Neuronal stem cell (in vitro differentiated cells): ENCODE measurements around the gene MEIG1.

Source experiments
- DNase-seq: peaks from one replicate; pipeline ENCODE4 v3.0.0-alpha.2; 2013; ENCODE audit warnings: low spot score
- H2AFZ ChIP-seq: one replicate; pipeline ENCODE4 v1.6.1; 2013; ENCODE audit warnings: mild to moderate bottlenecking, low read length, inconsistent platforms
- H2AK5ac ChIP-seq: 2 replicates; pipeline ENCODE4 v1.6.1; 2013; ENCODE audit warnings: low read depth, mild to moderate bottlenecking, inconsistent platforms, low read length, moderate library complexity, mixed read lengths
- H2BK120ac ChIP-seq: 2 replicates; pipeline ENCODE4 v1.6.1; 2013; ENCODE audit warnings: low read depth, mild to moderate bottlenecking, inconsistent platforms, low read length, moderate library complexity, mixed read lengths
- H2BK12ac ChIP-seq: one replicate; pipeline ENCODE4 v1.6.1; 2013; ENCODE audit warnings: low read length, inconsistent platforms
- H2BK15ac ChIP-seq: 2 replicates; pipeline ENCODE4 v1.6.1; 2013; ENCODE audit warnings: mild to moderate bottlenecking, low read length, inconsistent platforms, mixed read lengths
- H2BK5ac ChIP-seq: one replicate; pipeline ENCODE4 v1.6.1; 2013; ENCODE audit warnings: inconsistent platforms, mild to moderate bottlenecking, low read length, moderate library complexity
- H3K14ac ChIP-seq: one replicate; pipeline ENCODE4 v1.6.1; 2013; ENCODE audit warnings: low read length, inconsistent platforms
- H3K18ac ChIP-seq: 2 replicates; pipeline ENCODE4 v1.6.1; 2013; ENCODE audit warnings: low read length, inconsistent platforms
- H3K23ac ChIP-seq: 2 replicates; pipeline ENCODE4 v1.6.1; 2013; ENCODE audit warnings: low read depth, mild to moderate bottlenecking, mixed read lengths, low read length, inconsistent platforms; ENCODE audit not compliant: poor library complexity
- H3K27ac ChIP-seq: replicated peaks from 3 replicates; pipeline ENCODE4 v1.5.1; 2013; ENCODE audit warnings: low read length, inconsistent platforms
- H3K27me3 ChIP-seq, 3 experiments: 2 replicates each; pipeline ENCODE4 v1.6.1; 2013; ENCODE audit warnings: low read length in 3 of 3, mild to moderate bottlenecking in 2 of 3, inconsistent platforms in 1 of 3, low read depth in 1 of 3, mixed read lengths in 1 of 3, moderate library complexity in 1 of 3; ENCODE audit not compliant: control insufficient read depth in 3 of 3, insufficient read depth in 3 of 3
- H3K36me3 ChIP-seq, 2 donors: replicated peaks in 1 of 2; 2 replicates each; pipeline ENCODE4 v1.6.1; 2013; ENCODE audit warnings: low read length in 2 of 2; ENCODE audit not compliant: control insufficient read depth in 2 of 2, insufficient read depth in 2 of 2
- H3K4ac ChIP-seq: 2 replicates; pipeline ENCODE4 v1.6.1; 2013; ENCODE audit warnings: inconsistent platforms, mild to moderate bottlenecking, low read length, moderate library complexity
- H3K4me1 ChIP-seq, 2 donors: 1 replicate in 1 of 2; 2 replicates in 1 of 2; pipeline ENCODE4 v1.6.1; 2013; ENCODE audit warnings: low read length in 2 of 2, low read depth in 1 of 2; ENCODE audit not compliant: control insufficient read depth in 2 of 2, insufficient read depth in 1 of 2
- H3K4me2 ChIP-seq: one replicate; pipeline ENCODE4 v1.6.1; 2013; ENCODE audit warnings: mild to moderate bottlenecking, low read length, inconsistent platforms; ENCODE audit not compliant: insufficient read depth, poor library complexity, severe bottlenecking
- H3K4me3 ChIP-seq, 2 donors: 2 replicates each; pipeline ENCODE4 v1.5.1; 2013; ENCODE audit warnings: low read length in 2 of 2, mild to moderate bottlenecking in 2 of 2, inconsistent platforms in 1 of 2, moderate library complexity in 1 of 2
- H3K79me1 ChIP-seq: one replicate; pipeline ENCODE4 v1.6.1; 2013; ENCODE audit warnings: low read depth, mild to moderate bottlenecking, inconsistent platforms, low read length, moderate library complexity
- H3K9ac ChIP-seq: one replicate; pipeline ENCODE4 v1.6.1; 2013; ENCODE audit warnings: mild to moderate bottlenecking, low read depth, low read length, inconsistent platforms; ENCODE audit not compliant: poor library complexity
- H3K9me3 ChIP-seq, 2 donors: replicated peaks in 1 of 2; 2 replicates each; pipeline versions ENCODE3 to v1.6.1; 2013; ENCODE audit warnings: low read length in 2 of 2, mild to moderate bottlenecking in 2 of 2, inconsistent platforms in 1 of 2, low read depth in 1 of 2, mixed read lengths in 1 of 2, moderate library complexity in 1 of 2; ENCODE audit not compliant: control insufficient read depth in 2 of 2, insufficient read depth in 1 of 2
- H4K8ac ChIP-seq: one replicate; pipeline ENCODE4 v1.6.1; 2013; ENCODE audit warnings: low read depth, mild to moderate bottlenecking, inconsistent platforms, low read length, moderate library complexity
- H4K91ac ChIP-seq: one replicate; pipeline ENCODE4 v1.6.1; 2013; ENCODE audit warnings: low read length, low read depth, mild to moderate bottlenecking, inconsistent platforms; ENCODE audit not compliant: poor library complexity
- WGBS, 2 donors: extraction: QIAGEN DNeasy Blood & Tissue Kit; methylation state at CpG; one replicate each; pipeline ENCODE4 v1.1.7; 2013; ENCODE audit warnings: missing lambda C conversion rate in 2 of 2, mixed read lengths in 1 of 2; ENCODE audit not compliant: insufficient read length in 2 of 2, insufficient replicate concordance in 1 of 2; ENCODE audit errors: extremely low coverage in 2 of 2; 5-methylcytosine and 5-hydroxymethylcytosine counted together

Gene MEIG1

GRCh38 chr10:14947268-14947667 is 11.9 kb upstream of the MEIG1 start:
- Histone ChIP-seq H4K91ac (no peak overlapping the region), H2AK5ac (no peak overlapping the region), H2BK5ac (no peak overlapping the region), H3K14ac (no peak overlapping the region), H3K27ac (no peak overlapping the region), H2BK120ac (no peak overlapping the region), H3K4me3 (no peak overlapping the region), H3K9ac (no peak overlapping the region), H4K8ac (no peak overlapping the region), H3K27me3 (no peaks in the 10 kb centered on the region), H3K36me3 (peaks cover 4 to 74% of the 10 kb centered on the region in 2 donors), H3K79me1 (no peaks in the 10 kb centered on the region), H3K4ac (no peak overlapping the region), H2BK12ac (no peak overlapping the region), H2BK15ac (no peak overlapping the region), H2AFZ (no peak overlapping the region), H3K4me1 (no peaks in the 10 kb centered on the region), H3K9me3 (no peaks in the 10 kb centered on the region), H3K23ac (no peak overlapping the region), H3K18ac (no peak overlapping the region), H3K4me2 (no peak overlapping the region)
- DNase-seq = no peak
- WGBS, 2 donors = no CpG with 5 or more reads among the region's 1 CpG

GRCh38 chr10:14949291-14949690 is 9.9 kb upstream of the MEIG1 start:
- Histone ChIP-seq H3K9me3 (no peaks in the 10 kb centered on the region), H2BK120ac (no peak overlapping the region), H2BK15ac (no peak overlapping the region), H3K4ac (no peak overlapping the region), H3K27ac (no peak overlapping the region), H3K9ac (no peak overlapping the region), H2AFZ (no peak overlapping the region), H3K4me2 (no peak overlapping the region), H3K23ac (no peak overlapping the region), H2BK5ac (no peak overlapping the region), H3K4me1 (peaks cover 2 to 3% of the 10 kb centered on the region in 2 donors), H3K14ac (no peak overlapping the region), H3K18ac (no peak overlapping the region), H2BK12ac (no peak overlapping the region), H3K4me3 (no peak overlapping the region), H3K79me1 (no peaks in the 10 kb centered on the region), H3K27me3 (no peaks in the 10 kb centered on the region), H2AK5ac (no peak overlapping the region), H4K91ac (no peak overlapping the region), H4K8ac (no peak overlapping the region), H3K36me3 (peaks cover 4 to 57% of the 10 kb centered on the region in 2 donors)
- WGBS, 2 donors = no CpG with 5 or more reads among the region's 5 CpGs
- no peak for DNase-seq

- Histone ChIP-seq H3K27me3 (no peaks in the 10 kb centered on the region), H3K36me3 (peaks cover 0 to 24% of the 10 kb centered on the region in 2 donors), H3K4ac (no peak overlapping the region), H2AK5ac (no peak overlapping the region), H3K23ac (no peak overlapping the region), H4K91ac (no peak overlapping the region), H3K4me2 (peak overlapping the region; percentile 83), H3K14ac (no peak overlapping the region), H2BK12ac (no peak overlapping the region), H3K9me3 (no peaks in the 10 kb centered on the region), H2BK15ac (no peak overlapping the region), H3K27ac (no peak overlapping the region), H3K18ac (no peak overlapping the region), H2BK5ac (no peak overlapping the region), H3K79me1 (no peaks in the 10 kb centered on the region), H2AFZ (peak overlapping the region; percentile 95), H3K4me3 (peak overlapping the region; percentile 82 to 84), H2BK120ac (no peak overlapping the region), H3K9ac (no peak overlapping the region), H3K4me1 (peaks cover 2 to 3% of the 10 kb centered on the region in 2 donors), H4K8ac (no peak overlapping the region)
- DNase-seq = peak; percentile 30
- no CpG with 5 or more reads among the region's 10 CpGs for WGBS, 2 donors
These were observed 6.3 kb upstream of the MEIG1 start for GRCh38 chr10:14952851-14953423.

- Histone ChIP-seq H2BK12ac (no peak overlapping the region), H3K4me3 (peak overlapping the region; percentile 82 to 84), H2BK15ac (no peak overlapping the region), H2BK5ac (no peak overlapping the region), H3K9ac (peak overlapping the region; percentile 78), H2BK120ac (no peak overlapping the region), H3K23ac (no peak overlapping the region), H4K91ac (no peak overlapping the region), H3K27ac (no peak overlapping the region), H2AFZ (peak overlapping the region; percentile 95), H3K4me2 (peak overlapping the region; percentile 83), H2AK5ac (no peak overlapping the region), H4K8ac (no peak overlapping the region), H3K36me3 (peaks cover 0 to 18% of the 10 kb centered on the region in 2 donors), H3K79me1 (no peaks in the 10 kb centered on the region), H3K27me3 (no peaks in the 10 kb centered on the region), H3K4ac (no peak overlapping the region), H3K18ac (peak overlapping the region; percentile 60), H3K4me1 (peaks cover 2 to 3% of the 10 kb centered on the region in 2 donors), H3K14ac (no peak overlapping the region), H3K9me3 (no peaks in the 10 kb centered on the region)
- no CpG with 5 or more reads among the region's 32 CpGs for WGBS, 2 donors
- DNase-seq = no peak
These were observed 5.7 kb upstream of the MEIG1 start for GRCh38 chr10:14953424-14954000.
